D721Med (cell line): Measurements from ENCODE around the gene HMG20A.

Source experiments
- DNase-seq: peaks from one replicate; pipeline ENCODE4 v3.0.0; 2011; ENCODE audit warnings: low spot score; ENCODE audit not compliant: insufficient read length
- FAIRE-seq: peaks from 2 replicates; lab custom pipeline; 2011; peaks lifted over from hg19 to GRCh38; lab: Jason Lieb, UNC
- TF ChIP-seq, protein P1 (sequence below): IDR thresholded peaks from 2 replicates; pipeline ENCODE4 v1.5.1; 2012; ENCODE audit warnings: mild to moderate bottlenecking, control low read depth; ENCODE audit not compliant: insufficient read depth; ENCODE audit errors: missing control alignments

The HMG20A gene

DNA sequence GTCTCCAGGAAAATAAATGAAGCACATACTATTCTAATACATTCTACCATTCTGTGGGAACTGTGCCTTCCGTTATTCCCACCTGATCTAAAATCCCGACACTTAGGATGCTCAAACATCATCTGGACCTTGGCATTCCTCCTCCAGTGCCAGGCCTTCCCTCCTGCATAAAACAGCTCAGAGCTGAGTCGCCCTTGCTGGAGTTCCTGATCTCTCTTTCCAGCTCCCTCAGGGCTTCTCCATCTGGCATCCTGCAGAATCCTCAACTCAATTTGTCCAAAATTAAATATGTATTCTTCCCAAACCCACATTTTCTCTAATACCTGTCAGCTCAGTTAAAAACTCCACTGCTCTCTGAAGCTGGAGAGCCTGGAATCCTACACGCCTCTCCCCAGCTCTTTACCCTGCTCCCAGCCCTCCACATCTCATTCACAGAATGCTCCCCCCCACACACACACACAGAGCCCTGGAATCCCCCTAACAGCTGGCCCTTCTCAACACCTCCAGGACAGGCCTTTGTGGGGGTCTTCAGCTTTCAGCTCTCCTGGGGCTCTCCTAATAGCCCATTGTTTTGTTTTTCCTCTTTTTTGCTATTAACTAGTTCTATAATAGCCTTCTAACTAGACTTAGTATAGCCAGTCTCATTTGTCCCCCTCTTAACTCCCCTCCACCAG, 78.5 kb downstream of the HMG20A start:
- TF ChIP-seq, protein P1, sequence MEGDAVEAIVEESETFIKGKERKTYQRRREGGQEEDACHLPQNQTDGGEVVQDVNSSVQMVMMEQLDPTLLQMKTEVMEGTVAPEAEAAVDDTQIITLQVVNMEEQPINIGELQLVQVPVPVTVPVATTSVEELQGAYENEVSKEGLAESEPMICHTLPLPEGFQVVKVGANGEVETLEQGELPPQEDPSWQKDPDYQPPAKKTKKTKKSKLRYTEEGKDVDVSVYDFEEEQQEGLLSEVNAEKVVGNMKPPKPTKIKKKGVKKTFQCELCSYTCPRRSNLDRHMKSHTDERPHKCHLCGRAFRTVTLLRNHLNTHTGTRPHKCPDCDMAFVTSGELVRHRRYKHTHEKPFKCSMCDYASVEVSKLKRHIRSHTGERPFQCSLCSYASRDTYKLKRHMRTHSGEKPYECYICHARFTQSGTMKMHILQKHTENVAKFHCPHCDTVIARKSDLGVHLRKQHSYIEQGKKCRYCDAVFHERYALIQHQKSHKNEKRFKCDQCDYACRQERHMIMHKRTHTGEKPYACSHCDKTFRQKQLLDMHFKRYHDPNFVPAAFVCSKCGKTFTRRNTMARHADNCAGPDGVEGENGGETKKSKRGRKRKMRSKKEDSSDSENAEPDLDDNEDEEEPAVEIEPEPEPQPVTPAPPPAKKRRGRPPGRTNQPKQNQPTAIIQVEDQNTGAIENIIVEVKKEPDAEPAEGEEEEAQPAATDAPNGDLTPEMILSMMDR, result no peak
- FAIRE-seq, result no peak

DNA sequence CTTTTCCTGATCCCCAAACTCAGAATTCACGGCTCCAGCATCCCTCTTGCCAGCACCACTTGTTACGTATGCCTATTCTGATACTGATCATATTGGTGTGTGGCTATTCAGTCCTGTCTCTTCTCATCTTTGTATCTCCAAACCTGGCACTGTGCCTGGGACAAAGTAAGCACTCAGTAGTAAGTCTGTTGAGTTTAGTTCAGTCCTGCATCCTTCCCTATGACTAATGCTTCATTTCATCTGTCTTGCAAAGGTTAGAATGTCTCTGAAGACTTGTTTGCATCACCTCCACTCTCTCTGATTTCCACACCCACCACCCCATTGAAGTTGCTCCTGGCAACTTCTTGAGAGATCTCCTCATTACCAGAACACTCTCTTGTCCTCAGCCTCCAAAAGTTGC, 80.3 kb downstream of the HMG20A start:
- DNase-seq (no peak), FAIRE-seq (no peak)
- TF ChIP-seq, protein P1, result no peak

More for the DNA sequence above, 78.5 kb downstream of the HMG20A start:
- DNase-seq, result no peak

DNA sequence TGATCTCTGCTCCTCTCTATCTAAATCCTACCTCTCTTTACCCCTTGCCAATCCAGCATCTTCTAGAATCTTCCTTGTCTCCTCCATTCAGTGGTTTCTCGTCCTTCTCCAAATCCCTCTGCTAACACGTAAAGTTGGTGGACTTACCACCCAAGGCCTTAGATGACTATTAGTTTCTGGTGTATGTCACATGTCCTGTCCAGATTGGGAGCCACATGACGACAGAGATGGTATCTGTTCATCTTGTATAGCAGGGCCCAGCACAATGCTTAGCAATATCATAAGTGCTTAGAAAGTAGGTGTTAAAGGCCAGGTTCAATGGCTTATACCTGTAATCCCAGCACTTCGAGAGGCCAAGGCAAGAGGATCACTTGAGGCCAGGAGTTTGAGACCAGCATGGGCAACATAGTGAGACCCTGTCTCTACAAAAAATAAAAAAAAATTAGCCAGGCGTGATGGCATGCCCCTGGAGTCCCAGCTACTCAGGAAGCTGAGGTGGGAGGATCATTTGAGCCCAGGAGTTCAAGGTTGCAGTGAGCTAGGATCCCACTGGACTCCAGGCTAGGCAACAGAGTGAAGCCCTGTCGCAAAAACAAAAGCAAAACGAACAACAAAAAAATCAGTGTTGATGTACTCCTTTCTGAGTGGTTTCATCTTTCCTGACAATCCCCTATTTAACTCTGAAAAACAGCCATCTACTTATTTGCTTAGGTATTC, 81.8 kb downstream of the HMG20A start:
- no peak for FAIRE-seq
- TF ChIP-seq, protein P1, result no peak

DNA sequence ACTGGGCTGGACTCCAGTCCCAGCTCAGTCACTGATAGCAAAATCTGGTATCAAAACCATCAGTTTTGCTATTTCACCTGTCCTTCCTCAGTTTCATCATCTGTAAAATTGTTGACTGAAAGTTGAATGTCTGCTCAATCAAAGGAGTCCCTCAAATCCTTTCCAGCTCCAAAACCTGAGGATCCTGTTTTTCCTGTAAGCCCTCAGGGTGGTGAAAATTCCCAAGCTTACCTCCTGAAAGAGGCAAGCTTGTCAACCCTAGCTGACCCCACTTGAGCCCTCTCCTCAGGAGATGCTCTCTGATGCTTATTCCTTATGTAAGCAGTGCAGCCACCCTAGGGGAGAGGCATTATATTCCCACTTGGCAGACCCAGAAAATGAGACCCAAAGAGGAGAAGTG, 82.6 kb downstream of the HMG20A start:
- no peak for FAIRE-seq
- DNase-seq, result no peak
- TF ChIP-seq, protein P1, result no peak

More for the DNA sequence above, 81.8 kb downstream of the HMG20A start:
- DNase-seq, result no peak

DNA sequence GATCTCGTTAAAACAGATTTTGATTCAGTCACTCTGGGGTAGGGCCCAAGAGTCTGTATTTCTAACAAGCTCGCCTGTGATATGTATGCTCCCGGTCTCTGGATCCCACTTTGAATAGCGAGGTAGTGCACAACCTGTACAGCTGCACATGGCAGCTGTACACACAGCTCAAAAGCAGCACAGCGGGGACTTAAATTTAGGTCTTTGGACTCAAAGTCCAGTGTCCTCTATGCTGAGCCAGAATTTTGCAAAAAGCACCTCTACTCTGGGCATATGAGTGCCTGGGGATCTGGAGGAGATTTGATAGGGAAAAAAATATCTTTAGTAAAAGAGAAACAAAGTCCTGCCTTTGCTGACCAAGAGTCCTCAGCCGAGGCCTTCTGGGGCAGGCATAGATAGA, 83.1 kb downstream of the HMG20A start:
- TF ChIP-seq, protein P1, result no peak
- FAIRE-seq (no peak), DNase-seq (no peak)

DNA sequence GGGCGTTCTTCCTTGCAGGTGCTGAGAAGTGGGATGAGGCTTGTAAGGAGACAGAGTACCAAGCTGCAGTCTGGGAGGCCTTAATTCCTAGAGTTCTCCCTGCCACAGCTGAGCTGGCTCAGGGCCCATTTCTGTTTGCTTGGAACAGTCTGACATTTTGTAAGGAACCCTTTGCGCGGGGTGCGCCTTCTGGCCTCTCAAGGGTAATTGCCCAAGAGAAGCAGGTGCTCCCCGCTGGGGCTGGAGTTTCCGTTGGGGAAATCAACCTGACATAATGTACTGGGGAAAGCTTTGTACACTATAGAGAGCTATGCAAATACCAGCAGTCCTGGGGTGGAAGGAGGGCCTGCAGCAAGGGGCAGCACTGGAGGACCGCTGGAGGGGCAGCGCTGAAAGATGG, 83.6 kb downstream of the HMG20A start:
- DNase-seq, result no peak
- no peak for FAIRE-seq
- TF ChIP-seq, protein P1, result no peak

DNA sequence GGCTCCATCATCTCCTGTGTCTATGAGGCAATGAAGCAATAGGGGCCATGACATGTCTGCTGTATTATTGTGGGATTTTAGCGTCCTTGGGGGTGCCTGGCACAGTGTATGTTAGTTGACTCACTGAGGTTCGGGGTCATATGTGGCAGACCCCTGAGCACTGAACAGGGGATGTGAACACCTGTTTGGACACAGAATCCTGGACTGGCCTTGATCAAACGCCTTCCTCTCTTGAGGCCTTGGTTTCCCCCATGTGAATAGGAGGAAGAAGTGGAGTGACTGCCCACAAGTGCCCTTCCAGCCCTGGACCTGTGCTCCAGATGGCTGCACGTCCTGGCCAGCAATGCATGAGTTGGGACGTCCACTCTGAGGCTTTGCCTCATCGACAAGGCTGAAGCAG, 84.2 kb downstream of the HMG20A start:
- TF ChIP-seq, protein P1, result no peak
- no peak for DNase-seq
- FAIRE-seq, result no peak
